ENCODE data around the gene DIDO1.
A peak's percentile ranks its signal among the peaks of the same experiment; 100 is the strongest.

DIDO1 gene

GRCh38 chr20:62926229-62927127, at the start of gene DIDO1:
DIDO1 (minus strand) TSS chr20:62926505.
- peak; percentile 77 for DNase-seq

GRCh38 chr20:62975251-62975760, 49.0 kb upstream of the DIDO1 start:
- DNase-seq = no peak

- no peak for DNase-seq
Measured at GRCh38 chr20:62972845-62973745, 46.8 kb upstream of the DIDO1 start.

GRCh38 chr20:62971950-62972844, 45.9 kb upstream of the DIDO1 start:
- DNase-seq = peak; percentile 72

GRCh38 chr20:62971211-62971949, 45.1 kb upstream of the DIDO1 start:
- no peak for DNase-seq

GRCh38 chr20:62970307-62971210, 44.3 kb upstream of the DIDO1 start:
- no peak for DNase-seq

GRCh38 chr20:62969939-62970306, 43.6 kb upstream of the DIDO1 start:
- DNase-seq = no peak

- DNase-seq = no peak
Measured at GRCh38 chr20:62969179-62969760, 43.0 kb upstream of the DIDO1 start.

GRCh38 chr20:62968378-62969178, 42.3 kb upstream of the DIDO1 start:
- no peak for DNase-seq

GRCh38 chr20:62967628-62968351, 41.5 kb upstream of the DIDO1 start:
- DNase-seq = no peak

GRCh38 chr20:62967149-62967501, 40.8 kb upstream of the DIDO1 start:
- no peak for DNase-seq

GRCh38 chr20:62966212-62967148, 40.2 kb upstream of the DIDO1 start:
- DNase-seq = no peak

GRCh38 chr20:62965363-62965771, 39.1 kb upstream of the DIDO1 start:
- DNase-seq = no peak

- DNase-seq = no peak
Measured at GRCh38 chr20:62964700-62965099, 38.4 kb upstream of the DIDO1 start.

GRCh38 chr20:62963614-62964397, 37.5 kb upstream of the DIDO1 start:
- no peak for DNase-seq

- no peak for DNase-seq
Measured at GRCh38 chr20:62962891-62963613, 36.7 kb upstream of the DIDO1 start.

All from NCI-H1092 (cell line).